ENCODE data around the gene DND1.
"Not testable (repeated sequence)": the region's sequence is repeated elsewhere in the genome, so short reads cannot be mapped to it uniquely, and the experiment has no call there.

The DND1 gene

DNA sequence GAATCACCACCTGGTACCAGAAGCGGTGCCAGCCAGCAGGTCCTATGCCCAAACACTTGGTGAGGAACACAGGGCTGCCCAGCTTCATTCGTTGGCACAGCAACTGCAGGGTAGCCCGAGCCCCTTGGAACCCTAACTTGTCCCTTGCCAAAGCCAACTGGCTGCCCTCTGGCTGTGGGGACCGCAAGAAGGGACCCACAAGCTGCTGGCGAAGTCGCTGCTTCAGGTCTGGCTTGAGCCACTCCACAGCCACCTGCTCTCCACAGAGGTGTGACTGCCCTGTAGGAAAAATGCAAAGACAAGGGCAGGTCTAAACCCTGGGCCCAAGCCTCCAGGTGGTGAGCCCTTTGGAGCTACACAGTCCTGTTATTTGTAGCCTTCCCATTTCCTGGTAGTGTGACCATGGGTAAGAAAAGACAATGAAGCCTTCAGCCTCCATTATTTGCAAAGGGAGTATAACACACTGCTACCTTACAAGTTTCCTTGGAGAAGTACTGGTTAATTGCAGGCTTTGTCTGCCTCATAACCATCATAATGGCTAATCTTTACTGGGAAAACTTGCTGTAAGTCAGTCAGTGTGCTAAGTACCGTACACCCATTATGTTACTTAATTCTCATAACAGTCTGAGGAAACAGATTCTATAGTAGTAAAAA is 1.8 kb downstream of the DND1 start:
- DNase-seq = no peak

DNA sequence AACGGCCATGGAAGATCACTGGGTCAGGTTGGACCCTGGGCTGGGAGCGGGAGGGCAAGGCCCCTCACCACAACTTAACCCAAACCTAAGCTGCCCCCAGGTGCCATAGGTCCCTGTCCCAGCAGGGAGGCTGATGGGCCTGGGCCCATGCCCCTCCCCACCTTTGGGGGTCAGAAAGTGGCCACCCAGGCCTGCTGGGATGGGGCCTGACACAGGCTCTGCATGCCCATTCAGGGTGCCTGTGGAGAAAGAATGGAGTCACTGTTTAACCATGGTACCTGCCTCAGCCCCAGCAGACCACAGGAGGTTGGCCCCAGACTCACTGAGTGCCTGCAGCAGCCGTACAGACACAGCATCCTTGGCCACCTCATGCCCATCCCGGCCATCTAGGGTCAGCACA is 2.3 kb downstream of the DND1 start:
- not testable (repeated sequence) for DNase-seq

DNA sequence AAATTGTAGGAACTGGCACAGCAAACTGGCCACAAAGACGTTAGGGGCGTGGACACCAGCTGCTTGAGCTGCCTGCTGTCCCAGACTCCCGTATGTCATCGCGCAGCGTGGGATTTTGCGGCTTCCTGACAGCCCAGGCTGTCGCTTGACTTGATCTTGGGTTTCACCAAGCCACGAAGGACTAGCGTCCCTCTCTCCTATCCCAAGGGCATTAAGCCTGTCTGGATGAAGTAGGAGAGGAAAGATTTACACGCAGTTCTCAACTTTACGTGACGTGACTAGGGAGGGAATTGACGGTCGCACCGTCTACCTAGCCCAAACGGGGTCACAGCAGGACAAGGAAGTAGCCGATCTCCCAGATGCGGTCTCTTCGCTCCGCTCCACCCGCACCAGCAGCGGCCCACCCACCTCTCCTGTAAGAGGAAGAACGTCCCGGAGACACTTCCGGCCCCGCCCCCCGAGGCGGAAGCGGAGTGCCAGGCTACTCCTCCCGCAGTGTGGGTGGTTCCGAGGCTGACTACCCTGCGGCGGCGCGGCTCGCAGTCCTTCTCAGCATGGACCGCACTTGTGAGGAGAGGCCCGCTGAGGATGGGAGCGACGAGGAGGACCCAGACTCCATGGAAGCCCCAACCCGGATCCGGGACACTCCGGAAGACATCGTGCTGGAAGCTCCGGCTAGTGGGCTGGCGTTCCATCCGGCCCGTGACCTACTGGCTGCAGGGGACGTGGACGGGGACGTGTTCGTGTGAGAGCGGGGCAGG is 8.8 kb downstream of the DND1 start, which contains the start of gene WDR55:
TSS of gene WDR55 (plus strand) at position 546 of the 761 bp plus-strand sequence. CDS start at position 555, 9 bp downstream.
- DNase-seq = peak; percentile 96

DNA sequence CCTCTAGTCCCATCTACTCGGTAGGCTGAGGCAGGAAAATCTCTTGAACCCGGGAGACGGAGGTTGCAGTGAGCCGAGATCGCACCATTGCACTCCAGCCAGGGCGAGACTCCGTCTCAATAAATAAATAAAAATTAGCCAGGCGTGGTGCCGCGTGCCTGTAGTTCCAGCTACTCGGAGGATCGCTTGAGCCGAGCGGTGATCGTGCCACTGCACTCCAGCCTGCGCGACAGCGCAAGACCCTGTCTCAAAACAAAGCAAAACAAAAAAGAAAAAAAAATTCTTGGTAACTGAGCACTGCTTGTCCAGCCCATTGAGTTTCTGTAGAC is 9.4 kb downstream of the DND1 start:
- DNase-seq = no peak

DNA sequence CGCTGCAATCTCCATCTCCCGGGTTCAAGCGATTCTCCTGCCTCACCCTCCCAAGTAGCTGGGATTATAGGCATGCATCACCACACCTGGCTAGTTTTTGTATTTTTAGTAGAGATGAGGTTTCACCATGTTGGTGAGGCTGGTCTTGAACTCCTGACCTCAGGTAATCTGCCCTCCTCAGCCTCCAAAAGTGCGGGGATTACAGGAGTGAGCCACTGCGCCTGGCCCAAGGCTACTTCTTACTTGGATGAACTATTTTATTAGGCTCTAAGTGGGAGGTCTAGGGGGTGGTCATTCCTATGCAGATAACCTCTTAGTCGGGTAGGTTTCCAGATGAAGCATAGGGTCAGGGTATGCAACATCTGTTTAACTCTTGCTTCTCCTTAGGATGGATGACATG is 13.0 kb downstream of the DND1 start:
- DNase-seq = not testable (repeated sequence)

DNA sequence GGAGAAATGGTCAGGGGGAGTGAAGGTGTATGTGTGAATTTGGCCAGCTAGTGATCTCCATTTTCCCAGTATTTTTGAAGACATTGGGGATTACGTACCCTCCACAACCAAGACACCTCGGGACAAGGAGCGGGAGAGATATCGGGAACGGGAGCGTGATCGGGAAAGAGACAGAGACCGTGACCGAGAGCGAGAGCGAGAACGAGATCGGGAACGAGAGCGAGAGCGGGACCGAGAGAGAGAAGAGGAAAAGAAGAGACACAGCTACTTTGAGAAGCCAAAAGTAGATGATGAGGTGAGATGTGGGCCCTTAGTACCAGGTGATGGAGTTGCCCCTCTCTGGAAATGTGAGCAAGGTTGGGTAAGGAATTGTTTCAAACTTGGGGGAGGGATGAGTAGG is 14.5 kb downstream of the DND1 start:
- DNase-seq = no peak

DNA sequence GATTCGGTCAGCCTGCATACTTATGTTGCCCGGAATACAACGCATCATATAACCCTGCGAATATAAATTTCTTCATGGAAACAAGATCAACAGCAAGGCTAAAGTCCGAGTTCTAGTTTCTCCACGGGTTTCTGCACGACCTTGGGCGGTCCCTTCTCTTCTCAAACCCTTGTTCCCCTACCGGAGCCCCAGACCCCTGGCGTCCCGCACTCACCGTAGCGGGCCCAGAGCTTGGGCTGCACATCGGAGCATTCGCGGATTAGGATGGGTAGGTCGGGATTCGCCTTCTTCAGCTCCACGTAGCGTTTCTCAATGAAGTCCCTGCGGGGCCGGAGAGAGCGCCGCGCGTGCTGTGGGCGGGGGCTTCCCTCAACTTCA is 26.3 kb downstream of the DND1 start:
- DNase-seq = no peak

DNA sequence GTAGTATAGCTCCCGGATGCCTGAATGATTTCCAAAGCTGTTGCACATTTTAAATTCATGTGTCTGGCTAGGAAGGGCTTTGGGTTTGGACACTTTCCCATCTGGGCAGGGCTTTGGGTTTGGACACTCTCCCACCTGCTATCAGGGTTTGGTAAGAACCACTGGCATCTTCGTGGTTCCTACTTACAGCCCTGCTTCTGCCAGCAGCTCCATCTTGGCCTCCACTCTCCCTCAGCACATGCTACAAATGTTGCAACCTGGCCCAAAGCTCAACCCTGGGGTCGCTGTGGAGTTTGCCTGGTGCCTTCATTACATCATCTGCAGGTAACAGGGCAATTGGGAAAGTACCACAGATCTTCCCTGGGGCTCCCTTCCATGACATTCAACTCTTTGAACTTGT is 30.7 kb downstream of the DND1 start:
- DNase-seq = no peak

DNA sequence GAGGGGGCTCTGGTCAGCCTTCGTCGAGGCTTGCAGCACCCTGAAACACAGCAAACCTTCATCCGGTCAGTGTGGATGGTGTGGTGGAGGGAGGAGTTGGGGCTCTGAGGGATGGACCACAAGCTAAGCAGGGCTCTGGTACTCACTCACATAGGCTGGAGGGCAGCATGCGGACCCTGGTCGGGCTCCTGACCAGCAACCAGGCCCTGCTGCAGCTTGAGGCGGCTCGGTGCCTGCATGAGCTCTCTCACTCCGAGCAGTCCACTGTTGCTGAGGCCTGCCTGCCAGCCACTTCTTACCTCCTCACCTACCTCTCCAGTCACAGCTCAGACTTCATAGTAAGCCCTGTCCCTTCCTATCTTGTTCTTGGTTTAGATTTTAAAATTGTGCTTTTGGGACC is 31.7 kb downstream of the DND1 start:
- no peak for DNase-seq

DNA sequence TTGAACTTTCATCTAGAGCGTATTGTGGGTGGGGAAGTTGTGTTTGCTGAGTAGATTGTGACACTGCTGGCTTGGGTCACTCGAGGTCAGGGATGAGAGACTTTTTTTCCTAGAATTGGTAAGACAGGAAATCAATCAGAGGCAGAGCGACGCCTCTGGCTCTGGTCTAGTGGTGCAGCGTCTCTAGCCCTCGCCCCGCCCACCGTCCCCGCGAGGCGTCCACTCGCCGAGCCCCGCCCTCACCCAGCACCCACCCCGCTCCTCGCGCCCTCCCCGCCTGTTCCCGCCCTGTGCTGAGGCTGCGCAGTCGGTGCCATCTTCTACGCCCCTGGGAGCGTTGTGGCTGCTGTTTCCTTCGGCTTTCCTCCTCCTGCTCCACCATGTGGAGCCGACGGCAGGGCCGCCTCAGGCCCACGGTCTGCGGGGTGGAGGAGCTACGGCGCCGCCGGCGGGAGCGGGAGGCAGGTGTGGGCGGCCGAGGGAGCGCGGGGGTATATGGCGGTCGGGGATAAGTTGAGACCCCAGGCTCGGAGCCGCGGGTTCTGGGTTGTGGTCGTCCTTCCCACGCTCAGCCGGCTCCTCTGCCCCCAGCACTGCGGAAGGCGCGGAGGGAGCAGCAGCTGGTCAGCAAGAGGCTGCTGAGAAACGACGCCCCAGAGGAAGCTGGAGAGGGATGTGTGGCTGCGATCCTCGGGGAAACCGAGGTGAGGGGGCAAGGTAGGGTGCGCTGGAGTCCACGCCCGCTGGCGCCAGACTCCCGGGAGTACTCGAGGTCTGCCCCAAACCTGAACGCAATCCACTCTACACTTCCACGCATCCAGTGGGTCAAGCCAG is 34.0 kb downstream of the DND1 start, which contains the start of gene TMCO6:
TSS of gene TMCO6 (plus strand) at position 304 of the 834 bp plus-strand sequence. CDS start at position 381, 77 bp downstream.
- peak; percentile 98 for DNase-seq

DNA sequence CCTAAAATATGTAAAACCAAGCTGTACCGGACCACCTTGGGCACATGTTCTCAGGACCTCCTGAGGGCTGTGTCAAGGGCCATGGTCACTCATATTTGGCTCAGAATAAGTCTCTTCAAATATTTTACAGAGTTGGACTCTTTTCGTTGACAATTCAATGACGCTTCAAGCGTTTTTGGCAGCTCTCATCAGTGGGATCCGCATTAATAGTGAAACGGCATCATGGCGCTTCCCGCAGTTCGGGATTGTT is 34.6 kb downstream of the DND1 start:
- DNase-seq = not testable (repeated sequence)

DNA sequence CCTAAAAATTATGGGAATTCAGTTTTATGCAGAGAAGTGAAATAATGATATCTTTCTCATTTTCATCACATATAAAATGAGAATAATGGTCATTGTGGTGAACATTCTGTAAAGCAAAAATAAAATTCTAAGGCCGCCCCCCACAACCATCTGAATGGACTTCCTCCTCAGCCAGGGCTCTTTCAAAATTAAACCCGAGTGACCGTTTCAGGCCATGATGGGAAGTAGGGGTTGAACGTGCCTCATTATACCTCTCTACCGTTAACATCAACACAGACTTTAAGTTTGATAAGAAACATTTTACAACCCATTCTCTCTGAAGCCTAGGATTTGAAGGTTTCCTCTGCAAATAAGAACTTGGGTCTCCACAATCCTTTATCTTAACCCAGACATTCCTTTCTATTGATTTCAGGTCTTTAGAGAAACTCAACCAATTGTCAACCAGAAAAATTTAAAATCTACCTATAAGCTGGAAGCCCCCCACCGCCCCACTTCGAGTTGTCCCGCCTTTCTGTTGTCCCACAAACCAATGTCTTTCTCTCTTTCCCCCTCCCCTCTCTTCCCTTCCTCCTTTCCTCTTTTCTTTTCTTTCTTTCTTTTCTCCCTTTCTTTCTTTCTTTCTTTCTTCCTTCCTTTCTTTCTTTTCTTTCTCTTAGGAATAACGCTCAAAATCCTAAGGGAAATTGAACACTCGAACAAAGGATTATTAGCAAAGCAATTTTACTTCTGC is 35.8 kb downstream of the DND1 start:
- DNase-seq = no peak

DNA sequence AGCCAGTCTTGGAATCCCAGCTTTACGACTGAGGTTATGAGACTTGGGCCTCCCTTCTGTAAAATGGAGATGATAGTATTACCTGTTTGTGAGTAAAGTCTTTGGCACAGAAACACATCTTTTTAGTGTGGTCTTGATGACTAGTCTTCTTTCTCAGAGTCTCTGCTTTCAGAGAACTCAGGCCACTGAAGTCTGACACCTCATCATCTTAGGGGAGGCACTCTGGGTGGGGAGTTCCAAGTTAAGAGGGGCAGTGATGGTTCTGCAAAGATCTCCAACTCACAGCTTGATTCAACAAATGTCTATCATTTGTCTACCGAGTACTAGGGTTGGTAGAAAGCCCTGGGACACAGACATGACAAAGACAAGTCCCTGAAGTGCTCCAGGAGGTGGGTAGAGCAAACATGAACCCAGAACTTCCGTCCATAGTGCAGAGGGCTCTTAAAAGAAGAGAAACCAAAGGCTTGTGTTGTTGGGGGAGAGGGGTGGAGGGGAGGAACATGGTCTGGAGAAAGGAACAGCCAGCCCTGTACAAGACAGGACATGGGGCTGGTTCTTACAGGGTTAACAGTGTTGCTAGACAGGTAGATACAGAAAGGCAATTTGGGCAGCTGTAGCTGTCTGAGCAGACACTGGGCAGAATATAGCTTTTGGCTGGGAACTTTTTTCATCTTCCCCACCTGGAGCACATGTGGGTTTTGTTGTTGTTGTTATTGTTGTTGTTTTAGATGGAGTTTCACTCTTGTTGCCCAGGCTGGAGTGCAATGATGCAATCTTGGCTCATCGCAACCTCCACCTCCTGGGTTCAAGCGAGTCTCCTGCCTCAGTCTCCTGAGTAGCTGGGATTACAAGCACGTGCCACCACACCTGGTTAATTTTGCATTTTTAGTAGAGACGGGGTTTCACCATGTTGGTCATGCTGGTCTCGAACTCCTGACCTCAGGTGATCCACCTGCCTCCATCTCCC is 37.8 kb downstream of the DND1 start:
- DNase-seq = no peak

DNA sequence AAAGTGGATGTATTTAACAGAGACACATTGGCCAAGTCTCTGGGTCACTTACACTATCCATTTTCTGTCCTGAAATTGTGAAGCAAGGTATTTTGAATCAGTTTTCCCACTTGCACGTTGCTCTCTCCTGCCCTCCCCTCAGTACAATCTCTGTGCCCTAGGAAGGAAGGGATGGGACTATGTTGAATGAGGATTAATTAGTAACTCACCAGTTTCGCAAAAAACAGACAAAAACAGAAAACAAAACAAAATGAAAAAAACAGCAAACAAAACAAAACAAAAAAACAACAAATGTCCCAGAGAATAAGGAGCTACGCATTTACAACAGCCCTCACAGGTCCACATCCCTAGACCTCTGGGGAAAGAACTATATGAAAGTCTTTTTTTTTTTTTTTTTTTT is 39.3 kb downstream of the DND1 start:
- no peak for DNase-seq

DNA sequence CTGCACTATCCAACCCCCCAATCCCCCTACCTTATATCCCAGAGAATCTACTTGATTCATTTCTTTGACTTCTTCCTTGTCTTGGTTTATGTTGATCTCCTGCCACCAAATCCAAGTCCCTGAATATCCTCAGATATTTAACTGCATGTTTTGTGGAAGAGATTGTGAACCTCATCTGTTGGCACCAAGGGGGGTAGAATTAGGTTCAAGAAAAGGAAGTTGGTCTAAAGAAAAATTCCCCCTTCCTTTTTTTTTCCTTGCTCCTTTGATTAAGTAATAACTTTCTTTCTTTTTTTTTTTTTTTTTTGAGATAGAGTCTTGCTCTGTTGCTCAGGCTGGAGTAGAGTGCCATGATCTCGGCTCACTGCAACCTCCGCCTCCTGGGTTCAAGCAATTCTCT is 39.9 kb downstream of the DND1 start:
- no peak for DNase-seq

DNA sequence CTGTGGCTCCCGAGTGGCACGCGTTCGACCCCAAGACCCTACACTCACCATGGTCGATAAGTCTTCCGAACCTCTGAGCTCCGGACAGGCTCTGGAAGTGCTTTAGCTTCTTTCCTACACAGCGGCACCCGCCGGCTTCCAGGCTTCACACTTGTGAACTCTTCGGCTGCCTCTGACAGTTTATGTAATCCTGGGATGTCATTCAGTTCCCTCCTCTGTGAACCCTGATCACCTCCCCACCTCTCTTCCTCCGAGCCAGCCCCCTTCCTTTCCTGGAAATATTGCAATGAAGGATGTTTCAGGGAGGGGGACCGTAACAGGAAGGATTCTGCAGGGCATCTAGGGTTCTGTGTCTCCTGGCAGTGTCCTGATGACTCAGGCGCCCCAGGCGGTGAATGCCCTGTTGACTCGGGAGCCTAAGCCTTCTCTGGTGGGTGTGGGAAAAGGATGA is 40.3 kb downstream of the DND1 start, which contains the start of gene CD14:
TSS of gene CD14 (minus strand) at position 155 of the 451 bp plus-strand sequence. CDS start at position 51, 104 bp downstream.
- DNase-seq = no peak

DNA sequence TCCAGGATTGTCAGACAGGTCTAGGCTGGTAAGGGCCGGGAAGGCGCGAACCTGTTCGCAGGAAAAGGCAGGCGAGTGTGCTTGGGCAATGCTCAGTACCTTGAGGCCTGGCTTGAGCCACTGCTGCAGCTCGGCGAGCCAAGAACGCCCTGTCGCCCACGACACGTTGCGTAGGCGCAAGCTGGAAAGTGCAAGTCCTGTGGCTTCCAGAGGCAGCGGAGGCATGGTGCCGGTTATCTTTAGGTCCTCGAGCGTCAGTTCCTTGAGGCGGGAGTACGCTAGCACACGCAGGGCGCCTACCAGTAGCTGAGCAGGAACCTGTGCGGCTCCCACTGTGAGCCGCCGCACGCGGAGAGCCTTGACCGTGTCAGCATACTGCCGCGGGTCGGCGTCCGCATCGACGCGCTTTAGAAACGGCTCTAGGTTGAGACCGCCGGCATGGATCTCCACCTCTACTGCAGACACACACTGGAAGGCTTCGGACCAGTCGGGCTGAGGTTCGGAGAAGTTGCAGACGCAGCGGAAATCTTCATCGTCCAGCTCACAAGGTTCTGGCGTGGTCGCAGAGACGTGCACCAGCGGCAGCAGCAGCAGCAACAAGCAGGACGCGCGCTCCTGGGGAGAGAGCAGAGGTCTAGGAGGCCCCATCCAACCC is 40.9 kb downstream of the DND1 start:
- DNase-seq = peak; percentile 53

DNA sequence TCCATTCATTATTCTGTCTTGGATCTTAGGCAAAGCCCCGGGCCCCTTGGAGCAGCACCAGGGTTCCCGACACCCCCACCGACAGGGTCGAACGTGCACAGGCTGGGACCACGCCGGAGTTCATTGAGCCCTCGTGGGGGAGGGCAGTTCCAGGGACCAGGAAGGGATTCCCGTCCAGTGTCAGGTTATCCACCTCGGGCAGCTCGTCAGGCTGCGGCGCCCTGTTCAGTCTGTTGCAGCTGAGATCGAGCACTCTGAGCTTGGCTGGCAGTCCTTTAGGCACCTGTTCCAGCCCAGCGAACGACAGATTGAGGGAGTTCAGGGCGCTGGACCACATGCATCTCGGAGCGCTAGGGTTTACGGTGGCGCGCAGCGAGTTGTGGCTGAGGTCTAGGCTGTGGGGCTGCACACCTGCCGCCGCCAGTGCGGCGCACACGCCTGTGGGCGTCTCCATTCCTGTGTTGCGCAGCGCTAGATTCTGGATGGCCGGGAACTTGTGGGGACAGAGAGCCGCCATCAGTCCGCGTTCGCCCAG is 41.5 kb downstream of the DND1 start:
- peak; percentile 37 for DNase-seq

DNA sequence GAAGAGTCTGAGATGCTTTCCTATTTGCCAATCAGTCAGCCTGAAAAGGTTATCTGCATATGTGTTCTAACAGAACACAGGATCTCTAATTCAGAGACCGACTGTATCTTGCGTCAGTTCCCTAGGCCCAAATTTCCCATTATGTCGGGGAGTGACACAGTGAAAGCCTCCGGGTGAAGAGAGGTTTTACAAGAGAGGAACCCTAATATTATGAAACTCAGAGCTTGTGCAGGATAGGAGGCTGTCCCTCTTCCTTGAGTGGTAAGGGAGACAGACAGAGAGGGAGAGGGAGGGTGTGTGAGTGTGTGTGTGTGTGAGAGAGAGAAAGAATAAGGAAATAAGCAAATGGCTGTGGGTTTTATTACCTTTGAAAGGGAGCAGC is 42.3 kb downstream of the DND1 start:
- no peak for DNase-seq

DNA sequence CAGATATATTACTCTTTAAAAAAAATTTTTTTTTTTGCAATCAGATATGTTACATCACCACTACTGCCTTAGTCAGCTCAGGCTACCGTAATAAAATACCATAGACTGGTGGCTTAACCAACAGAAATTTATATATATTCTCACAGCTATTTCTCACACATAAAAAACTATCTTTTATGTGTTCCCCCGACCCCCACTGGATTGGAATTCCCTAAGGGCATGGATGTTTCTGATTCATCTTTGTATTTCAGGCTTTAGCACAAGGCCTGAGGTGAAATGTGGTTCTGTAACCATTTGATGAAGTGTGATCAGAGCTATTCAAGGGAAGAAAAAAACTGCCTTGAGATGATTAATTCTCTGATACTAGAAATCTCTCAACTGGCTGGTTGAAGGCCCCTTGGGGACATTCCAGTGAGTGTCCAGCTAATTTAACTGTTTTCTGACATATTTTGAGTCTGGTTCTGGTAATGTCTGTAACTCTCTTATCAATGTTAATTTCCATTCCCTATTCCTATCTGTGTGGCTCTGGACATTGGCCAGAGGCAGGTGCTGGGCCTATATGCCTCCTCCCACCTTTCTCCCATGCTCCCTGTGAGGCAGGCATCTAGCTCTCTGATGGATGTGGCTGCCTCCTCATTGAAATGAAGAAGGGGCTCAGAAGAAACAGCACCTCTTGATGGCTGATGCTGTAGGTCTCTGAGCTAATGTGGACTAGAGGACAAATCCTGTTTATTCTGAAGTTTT is 42.9 kb downstream of the DND1 start:
- DNase-seq = no peak
